Fibroblast of lung (primary cell): ENCODE data around the gene XYLT1. TPM values are rescaled to one million over a fixed set of nuclear protein-coding genes. Genes with fewer than 3 reads are reported as not detected.

Source experiments
- DNase-seq, 2 donors: peaks; one replicate each; pipeline versions ENCODE4 v3.0.0 to v3.0.0-alpha.2; 2010; ENCODE audit warnings: low read depth in 2 of 2
- H2AFZ ChIP-seq: 2 replicates; pipeline ENCODE4 v1.5.1; 2012; ENCODE audit warnings: low read length, control low read depth, inconsistent platforms
- H3K27ac ChIP-seq: 2 replicates; pipeline ENCODE4 v1.5.1; 2011; ENCODE audit warnings: low read length, control low read depth; ENCODE audit not compliant: insufficient read depth
- H3K27me3 ChIP-seq: 2 replicates; pipeline ENCODE4 v1.5.1; 2011; ENCODE audit warnings: mild to moderate bottlenecking, low read length; ENCODE audit not compliant: control insufficient read depth, insufficient read depth
- H3K36me3 ChIP-seq: 2 replicates; pipeline ENCODE4 v1.5.1; 2011; ENCODE audit warnings: low read length; ENCODE audit not compliant: control insufficient read depth, insufficient read depth
- H3K4me1 ChIP-seq: 2 replicates; pipeline ENCODE4 v1.5.1; 2011; ENCODE audit warnings: low read length; ENCODE audit not compliant: control insufficient read depth, insufficient read depth; ENCODE audit errors: extremely low read depth
- H3K4me2 ChIP-seq: 2 replicates; pipeline ENCODE4 v1.5.1; 2011; ENCODE audit warnings: low read length, control low read depth; ENCODE audit not compliant: insufficient read depth; ENCODE audit errors: extremely low read depth
- H3K4me3 ChIP-seq, 4 experiments: fragments of 200-600 bp in 1 of 4; sonication (generic) in 1 of 4; replicated peaks in 1 of 4; 2 replicates each; pipeline ENCODE4 v1.5.1; 2011 to 2016; ENCODE audit warnings: low read length in 4 of 4, low read depth in 3 of 4, mild to moderate bottlenecking in 3 of 4, control low read depth in 2 of 4, inconsistent platforms in 1 of 4, mixed read lengths in 1 of 4; ENCODE audit not compliant: insufficient read depth in 1 of 4; ENCODE audit errors: control extremely low read depth in 1 of 4
- H3K79me2 ChIP-seq: 2 replicates; pipeline ENCODE4 v1.5.1; 2012; ENCODE audit warnings: mild to moderate bottlenecking, low read length, inconsistent platforms; ENCODE audit not compliant: control insufficient read depth, insufficient read depth
- H3K9ac ChIP-seq: 2 replicates; pipeline ENCODE4 v1.5.1; 2011; ENCODE audit warnings: mild to moderate bottlenecking, low read length, control low read depth; ENCODE audit not compliant: insufficient read depth
- H3K9me3 ChIP-seq: 2 replicates; pipeline ENCODE4 v1.5.1; 2012; ENCODE audit warnings: low read depth, low read length; ENCODE audit not compliant: control insufficient read depth, insufficient read depth
- H4K20me1 ChIP-seq: 2 replicates; pipeline ENCODE4 v1.5.1; 2011; ENCODE audit warnings: low read length; ENCODE audit not compliant: control insufficient read depth, insufficient read depth; ENCODE audit errors: extremely low read depth
- CTCF ChIP-seq, 2 donors: IDR thresholded peaks in 1 of 2; conservative IDR thresholded peaks in 1 of 2; 1 replicate in 1 of 2; 2 replicates in 1 of 2; pipeline ENCODE4 v1.5.1; 2011 to 2012; ENCODE audit warnings: low read length in 2 of 2, control low read depth in 1 of 2, inconsistent platforms in 1 of 2, low read depth in 1 of 2, mild to moderate bottlenecking in 1 of 2
- EZH2 ChIP-seq: IDR thresholded peaks from 2 replicates; pipeline ENCODE4 v1.5.1; 2012; ENCODE audit warnings: low read length, control low read depth, mild to moderate bottlenecking; ENCODE audit errors: missing control alignments
- polyA plus RNA-seq, 2 donors: library from polyadenylated mRNA; depleted of rRNA in 1 of 2; stranded (reverse) in 1 of 2; unstranded in 1 of 2; fragments of >200 nt; gene quantifications; 2 replicates each; pipeline ENCODE4 v1.2.1, GENCODE V29; 2011 to 2012; ENCODE audit warnings: missing spikeins in 1 of 2
- total RNA-seq: library from RNA; depleted of rRNA; stranded (reverse); fragments of >200 nt; gene quantifications from 2 replicates; pipeline ENCODE4 v1.2.1, GENCODE V29; 2014

XYLT1 gene
- total and polyA plus RNA-seq, 2 donors (not counting 1 experiment from before 2014, with no cell fraction given) = 9.3 to 21.8 TPM

GRCh38 chr16:17246268-17246885 is 224.4 kb downstream of the XYLT1 start:
- no peak for DNase-seq
- Histone ChIP-seq H3K4me3 (no peak overlapping the region), H4K20me1 (no peaks in the 10 kb centered on the region), H3K27ac (no peak overlapping the region), H2AFZ (no peak overlapping the region), H3K4me2 (no peak overlapping the region), H3K36me3 (no peaks in the 10 kb centered on the region), H3K79me2 (no peaks in the 10 kb centered on the region), H3K9me3 (no peaks in the 10 kb centered on the region), H3K27me3 (no peaks in the 10 kb centered on the region), H3K4me1 (no peaks in the 10 kb centered on the region), H3K9ac (no peak overlapping the region)
- no peak for TF ChIP-seq EZH2
- TF ChIP-seq CTCF (conservative IDR thresholded peaks at IDR 0.05 in 1 of 2, IDR thresholded peaks at IDR 0.05 in 1 of 2; ENCODE audit: low read depth in 1 of 2, low read length in 2 of 2) = no peak

- no peak for DNase-seq
- no peaks in the 10 kb centered on the region for H3K36me3 ChIP-seq
- no peak overlapping the region for H3K4me3 ChIP-seq
- TF ChIP-seq EZH2 (no peak), CTCF (conservative IDR thresholded peaks at IDR 0.05 in 1 of 2, IDR thresholded peaks at IDR 0.05 in 1 of 2; ENCODE audit: low read depth in 1 of 2, low read length in 2 of 2) (no peak)
- H4K20me1 ChIP-seq = no peaks in the 10 kb centered on the region
- H3K4me1 ChIP-seq = no peaks in the 10 kb centered on the region
- no peaks in the 10 kb centered on the region for H3K27me3 ChIP-seq
- no peak overlapping the region for H3K27ac ChIP-seq
- H3K79me2 ChIP-seq = no peaks in the 10 kb centered on the region
- no peak overlapping the region for H2AFZ ChIP-seq
- no peak overlapping the region for H3K9ac ChIP-seq
- no peak overlapping the region for H3K4me2 ChIP-seq
- H3K9me3 ChIP-seq = no peaks in the 10 kb centered on the region
Measured at GRCh38 chr16:17245776-17246175, 225.0 kb downstream of the XYLT1 start.

GRCh38 chr16:17244872-17245551 is 225.7 kb downstream of the XYLT1 start:
- H3K9me3 ChIP-seq = no peaks in the 10 kb centered on the region
- no peaks in the 10 kb centered on the region for H3K36me3 ChIP-seq
- TF ChIP-seq EZH2 = no peak
- no peak for TF ChIP-seq CTCF (conservative IDR thresholded peaks at IDR 0.05 in 1 of 2, IDR thresholded peaks at IDR 0.05 in 1 of 2; ENCODE audit: low read depth in 1 of 2, low read length in 2 of 2)
- H3K27ac ChIP-seq = no peak overlapping the region
- H2AFZ ChIP-seq = no peak overlapping the region
- no peaks in the 10 kb centered on the region for H3K4me1 ChIP-seq
- H3K9ac ChIP-seq = no peak overlapping the region
- no peak for DNase-seq
- H4K20me1 ChIP-seq = no peaks in the 10 kb centered on the region
- no peak overlapping the region for H3K4me2 ChIP-seq
- no peaks in the 10 kb centered on the region for H3K27me3 ChIP-seq
- no peaks in the 10 kb centered on the region for H3K79me2 ChIP-seq
- no peak overlapping the region for H3K4me3 ChIP-seq
